Measurements from ENCODE around the gene KMT5B. TPM values are rescaled to one million over a fixed set of nuclear protein-coding genes. Genes with fewer than 3 reads are reported as not detected.

The KMT5B gene
- total and polyA plus RNA-seq, 2 of the 4 experiments (the other 2 are of a cell fraction): 11.2 to 13.4 TPM

- peak overlapping the region; percentile 49; the same call in 1 of the 2 replicates for H2BK120ac ChIP-seq (ENCODE audit: low read depth, low read length)
- H3K9me3 ChIP-seq (ENCODE audit: control insufficient read depth, insufficient read depth, low read length): peaks cover 5% of the 10 kb centered on the region
- H3K9ac ChIP-seq (ENCODE audit: low read depth, low read length): peak overlapping the region; percentile 39; the same call in 1 of the 2 replicates
- H2AK9ac ChIP-seq (replicated peaks; ENCODE audit: low read depth, low read length, poor library complexity): peak overlapping the region; percentile 33
- no peaks in the 10 kb centered on the region for H3K9me1 ChIP-seq (ENCODE audit: insufficient read depth, low read length)
- no peak overlapping the region for H2BK15ac ChIP-seq (ENCODE audit: low read depth, low read length)
- no peak overlapping the region for H2BK20ac ChIP-seq (ENCODE audit: low read depth, low read length)
- H3K18ac ChIP-seq (ENCODE audit: low read depth, low read length): no peak overlapping the region; the same call in 1 of the 2 replicates
- intact Hi-C loops (cut with micrococcal nuclease) (no loop called here), dilution Hi-C loops (cut with HindIII; ENCODE audit: low sequenced_read_pairs, unreplicated experiment) (no loop called here), in situ Hi-C loops (cut with MboI; ENCODE audit: low sequenced_read_pairs) (no loop called here)
- no peak overlapping the region for H3K23ac ChIP-seq (ENCODE audit: low read depth, low read length)
- ATAC-seq (ENCODE audit: low read depth) (peak; percentile 96), DNase-seq (peak; percentile 40)
- peak overlapping the region; percentile 76 for H3K4me2 ChIP-seq (ENCODE audit: low read depth, low read length)
- H3K4me3 ChIP-seq (ENCODE audit: insufficient read depth, low read depth, low read length): peak overlapping the region; percentile 32; the same call in 1 of the 2 replicates
- no peaks in the 10 kb centered on the region for H3K36me3 ChIP-seq (ENCODE audit: control insufficient read depth, insufficient read depth, low read length)
- no TSS peak for BruUV-seq (replicated peaks)
- no peaks in the 10 kb centered on the region for H3K79me1 ChIP-seq (ENCODE audit: low read depth in 1 of 2, low read length in 2 of 2)
- H3K4ac ChIP-seq (ENCODE audit: low read depth, low read length): peak overlapping the region; percentile 27; the same call in 1 of the 2 replicates
- H3K14ac ChIP-seq (replicated peaks; ENCODE audit: low read depth, low read length): peak overlapping the region; percentile 58; the same call in 1 of the 2 replicates
- peaks cover 4% of the 10 kb centered on the region for H3K4me1 ChIP-seq (ENCODE audit: control insufficient read depth, insufficient read depth, low read length)
- H4K5ac ChIP-seq (ENCODE audit: low read depth, low read length): no peak overlapping the region; the same call in 1 of the 2 replicates
- H2BK5ac ChIP-seq (ENCODE audit: low read depth, low read length, poor library complexity, severe bottlenecking): no peak overlapping the region
- H2AK5ac ChIP-seq (ENCODE audit: low read depth, low read length): no peak overlapping the region
- no peaks in the 10 kb centered on the region; the same call in 1 of the 2 replicates for H4K20me1 ChIP-seq (ENCODE audit: insufficient read depth, low read length)
- H3K56ac ChIP-seq (ENCODE audit: extremely low read depth, insufficient read depth, low read length): no peak overlapping the region
- H4K91ac ChIP-seq (ENCODE audit: insufficient read depth, low read depth, low read length): no peak overlapping the region
- no peak for TF ChIP-seq USF2 (IDR thresholded peaks at IDR 0.05; ENCODE audit: low read depth, low read length)
- peak; percentile 65; the same call in 1 of the 2 replicates for TF ChIP-seq MAZ (IDR thresholded peaks at IDR 0.05; ENCODE audit: borderline replicate concordance, low read depth, low read length)
- WGBS, 2 experiments (ENCODE audit: extremely low coverage in 2 of 2, insufficient read length in 1 of 2): 34% methylated on average over 8 of the region's 48 CpGs; no CpG with 5 or more reads in 1 of the 2 experiments
- peak overlapping the region; percentile 37; the same call in 1 of the 2 replicates for H3K27ac ChIP-seq (ENCODE audit: insufficient read depth, low read length)
- ChIA-PET POLR2A (ENCODE audit: unreplicated experiment) (no interaction called here), CTCF (no interaction called here)
- H4K8ac ChIP-seq (ENCODE audit: low read depth in 2 of 2, low read length in 2 of 2): peak overlapping the region; percentile 59 to 78; a peak in 2 of 4 replicates
- no peaks in the 10 kb centered on the region for H3K27me3 ChIP-seq (ENCODE audit: control insufficient read depth, insufficient read depth, low read length)
- peak overlapping the region; percentile 89 for H2AFZ ChIP-seq (replicated peaks; ENCODE audit: low read length, poor library complexity)
Observed at GRCh38 chr11:68127714-68128681, 85.1 kb downstream of the KMT5B start.

Measured in IMR-90 (cell line).